GM12864 (cell line): Measurements from ENCODE around the gene ZC3H14.
"Not testable (repeated sequence)": the region's sequence is repeated elsewhere in the genome, so short reads cannot be mapped to it uniquely, and the experiment has no call there.

Experiments
- DNase-seq: peaks from one replicate; pipeline ENCODE4 v3.0.0-alpha.2; 2011; ENCODE audit warnings: low read depth
- H3K4me3 ChIP-seq: 2 replicates; pipeline ENCODE4 v1.5.1; 2011; ENCODE audit warnings: mild to moderate bottlenecking, low read depth, low read length, control low read depth
- CTCF ChIP-seq: IDR thresholded peaks from 2 replicates; pipeline ENCODE4 v1.5.1; 2011; ENCODE audit warnings: low read depth, mild to moderate bottlenecking, moderate library complexity, low read length, control low read depth, inconsistent platforms; ENCODE audit errors: missing control alignments

ZC3H14 gene

GRCh38 chr14:88521818-88522217, 41.0 kb upstream of the ZC3H14 start:
- no peak for TF ChIP-seq CTCF
- no peak for DNase-seq
- H3K4me3 ChIP-seq = no peak overlapping the region

GRCh38 chr14:88522393-88522792, 40.4 kb upstream of the ZC3H14 start:
- DNase-seq = no peak
- no peak overlapping the region for H3K4me3 ChIP-seq
- no peak for TF ChIP-seq CTCF

GRCh38 chr14:88529889-88530288, 32.9 kb upstream of the ZC3H14 start:
- H3K4me3 ChIP-seq, DNase-seq: not testable (repeated sequence)

GRCh38 chr14:88533064-88533602, 29.7 kb upstream of the ZC3H14 start:
- DNase-seq = no peak
- H3K4me3 ChIP-seq = no peak overlapping the region
- no peak for TF ChIP-seq CTCF

- no peak for DNase-seq
- H3K4me3 ChIP-seq = no peak overlapping the region
- TF ChIP-seq CTCF = peak; percentile 21
Observed at GRCh38 chr14:88535149-88535548, 27.7 kb upstream of the ZC3H14 start.

- H3K4me3 ChIP-seq = no peak overlapping the region
- no peak for DNase-seq
- TF ChIP-seq CTCF = no peak
Observed at GRCh38 chr14:88535813-88536212, 27.0 kb upstream of the ZC3H14 start.

- TF ChIP-seq CTCF = no peak
- no peak overlapping the region for H3K4me3 ChIP-seq
- DNase-seq = no peak
Observed at GRCh38 chr14:88541324-88541723, 21.5 kb upstream of the ZC3H14 start.
